Fibroblast of lung (primary cell): ENCODE data around the gene CADPS.

Source experiments
- EZH2 ChIP-seq: IDR thresholded peaks from 2 replicates; pipeline ENCODE4 v1.5.1; 2012; ENCODE audit warnings: low read length, control low read depth, mild to moderate bottlenecking; ENCODE audit errors: missing control alignments
- TF ChIP-seq, protein P1 (sequence below), 2 donors: IDR thresholded peaks in 1 of 2; conservative IDR thresholded peaks in 1 of 2; 1 replicate in 1 of 2; 2 replicates in 1 of 2; pipeline ENCODE4 v1.5.1; 2011 to 2012; ENCODE audit warnings: low read length in 2 of 2, control low read depth in 1 of 2, inconsistent platforms in 1 of 2, low read depth in 1 of 2, mild to moderate bottlenecking in 1 of 2

DNA sequence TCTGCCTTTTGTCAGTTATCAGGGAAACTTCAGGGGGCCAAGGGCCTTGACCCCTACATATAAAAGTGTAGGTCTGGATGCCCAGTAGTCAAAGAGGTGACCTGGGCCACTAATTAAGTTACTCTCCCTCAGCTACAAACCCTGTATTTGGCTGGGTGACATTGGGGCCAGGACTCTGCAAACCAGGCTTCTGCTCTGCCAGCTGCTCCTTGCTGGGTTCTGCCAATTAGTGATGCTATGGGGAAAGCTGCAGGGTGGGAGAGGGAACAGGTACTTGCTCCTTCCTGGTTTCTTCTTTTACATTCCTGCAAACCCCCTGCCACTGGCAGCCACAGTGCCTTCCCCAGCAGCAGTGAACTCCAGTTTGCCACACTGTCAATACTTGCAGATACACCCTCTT, 179.2 kb downstream of the CADPS start:
- TF ChIP-seq, protein P1, sequence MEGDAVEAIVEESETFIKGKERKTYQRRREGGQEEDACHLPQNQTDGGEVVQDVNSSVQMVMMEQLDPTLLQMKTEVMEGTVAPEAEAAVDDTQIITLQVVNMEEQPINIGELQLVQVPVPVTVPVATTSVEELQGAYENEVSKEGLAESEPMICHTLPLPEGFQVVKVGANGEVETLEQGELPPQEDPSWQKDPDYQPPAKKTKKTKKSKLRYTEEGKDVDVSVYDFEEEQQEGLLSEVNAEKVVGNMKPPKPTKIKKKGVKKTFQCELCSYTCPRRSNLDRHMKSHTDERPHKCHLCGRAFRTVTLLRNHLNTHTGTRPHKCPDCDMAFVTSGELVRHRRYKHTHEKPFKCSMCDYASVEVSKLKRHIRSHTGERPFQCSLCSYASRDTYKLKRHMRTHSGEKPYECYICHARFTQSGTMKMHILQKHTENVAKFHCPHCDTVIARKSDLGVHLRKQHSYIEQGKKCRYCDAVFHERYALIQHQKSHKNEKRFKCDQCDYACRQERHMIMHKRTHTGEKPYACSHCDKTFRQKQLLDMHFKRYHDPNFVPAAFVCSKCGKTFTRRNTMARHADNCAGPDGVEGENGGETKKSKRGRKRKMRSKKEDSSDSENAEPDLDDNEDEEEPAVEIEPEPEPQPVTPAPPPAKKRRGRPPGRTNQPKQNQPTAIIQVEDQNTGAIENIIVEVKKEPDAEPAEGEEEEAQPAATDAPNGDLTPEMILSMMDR (conservative IDR thresholded peaks at IDR 0.05 in 1 of 2, IDR thresholded peaks at IDR 0.05 in 1 of 2; ENCODE audit: low read depth in 1 of 2, low read length in 2 of 2) = no peak
- TF ChIP-seq EZH2 = no peak
